Upper lobe of left lung (tissue), 6 donors: ENCODE measurements around the gene FAM200C. TPM values are rescaled to one million over a fixed set of nuclear protein-coding genes. Genes with fewer than 3 reads are reported as not detected.

Source experiments
- ATAC-seq, 2 donors: fragments of 200-7000 bp; cut with Tn5 transposase; one replicate each; pipeline ENCODE4 v1.9.1; 2022; ENCODE audit warnings: mild to moderate bottlenecking in 2 of 2, moderate library complexity in 2 of 2; ENCODE audit not compliant: low FRiP score in 2 of 2
- DNase-seq, 2 donors: peaks; one replicate each; pipeline ENCODE4 v3.0.0-alpha.2; 2019 to 2020
- H3K27ac ChIP-seq, 4 donors: fragments of 200-600 bp; sonication (generic); one replicate each; pipeline ENCODE4 v1.5.1; 2016 to 2019
- H3K27me3 ChIP-seq, 4 donors: fragments of 200-600 bp; sonication (generic); one replicate each; pipeline ENCODE4 v1.5.1; 2017 to 2019
- H3K36me3 ChIP-seq, 4 donors: fragments of 200-600 bp; sonication (generic); one replicate each; pipeline ENCODE4 v1.5.1; 2016 to 2019
- H3K4me1 ChIP-seq, 4 donors: fragments of 200-600 bp; sonication (generic); one replicate each; pipeline ENCODE4 v1.5.1; 2018 to 2019
- H3K4me3 ChIP-seq, 4 donors: fragments of 200-600 bp; sonication (generic); one replicate each; pipeline ENCODE4 v1.5.1; 2017 to 2019; ENCODE audit warnings: mild to moderate bottlenecking in 2 of 4, moderate library complexity in 1 of 4
- H3K9me3 ChIP-seq, 4 donors: fragments of 200-600 bp; sonication (generic); one replicate each; pipeline ENCODE4 v1.5.1; 2018 to 2019
- EP300 ChIP-seq, 4 donors: sonication (generic); formaldehyde crosslinking; IDR thresholded peaks; one replicate each; pipeline ENCODE4 v1.5.1; 2017; ENCODE audit warnings: antibody characterized with exemption in 4 of 4, control low read depth in 2 of 4
- POLR2A ChIP-seq, 4 donors: fragments of 450-650 bp; IDR thresholded peaks; one replicate each; pipeline ENCODE4 v1.5.1; 2016 to 2017; ENCODE audit warnings: antibody characterized with exemption in 4 of 4, mild to moderate bottlenecking in 2 of 4
- POLR2AphosphoS5 ChIP-seq, 2 donors: sonication (generic); formaldehyde crosslinking; IDR thresholded peaks; one replicate each; pipeline ENCODE4 v1.5.1; 2017; ENCODE audit warnings: antibody characterized with exemption in 2 of 2
- WGBS, 2 donors: methylation state at CpG; one replicate each; pipeline ENCODE4 v1.1.5; 2017 to 2018; 5-methylcytosine and 5-hydroxymethylcytosine counted together
- total RNA-seq, 6 donors: library from RNA; depleted of rRNA in 4 of 6; stranded (reverse); fragments of >200 nt in 4 of 6; gene quantifications; one replicate each; pipeline versions ENCODE4 v1.1.0 to v1.2.1, GENCODE V29; 2016 to 2021
- TF ChIP-seq, protein P1 (sequence below), 6 experiments: fragments of 450-650 bp in 4 of 6; fragments of 200-600 bp in 2 of 6; sonication (generic) in 2 of 6; IDR thresholded peaks; one replicate each; pipeline ENCODE4 v1.5.1; 2016 to 2019; ENCODE audit warnings: antibody characterized with exemption in 6 of 6
- donor health status: DM: no; HTN: no; CAD: no; lungs with moderate emphysema.
- donor health status: DM: no; HTN: yes; CAD: no; lungs with severe emphysema.

FAM200C gene
- total RNA-seq, 6 donors from 2014 or later = 0.76 to 4.2 (median 3.2) TPM

DNA sequence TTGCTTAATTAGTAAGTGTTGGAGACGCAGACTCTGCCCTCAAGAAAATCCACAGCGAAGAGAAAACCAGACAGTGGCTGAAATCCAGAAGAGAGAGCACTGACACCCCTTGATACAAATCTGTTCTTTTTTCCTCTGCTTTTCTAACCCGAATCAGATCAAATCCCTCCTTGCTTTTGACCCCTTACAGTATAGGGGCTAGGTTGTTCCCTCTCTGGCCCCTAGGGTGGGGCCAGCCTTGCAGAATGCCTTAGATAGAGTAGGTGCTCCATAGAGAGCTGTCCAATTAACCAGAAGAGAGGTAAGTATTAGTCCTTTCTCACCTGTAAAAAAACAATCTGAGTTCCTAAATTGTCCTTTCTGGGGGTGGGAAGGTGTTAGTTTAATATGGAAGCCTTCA lies 39.5 kb downstream of the FAM200C start:
- WGBS, 2 donors = 66 to 79% methylated on average over 3 of the region's 3 CpGs

GRCh38 chr5:160359816-160360215 lies 40.0 kb downstream of the FAM200C start:
- Histone ChIP-seq H3K4me1 (peaks cover 0 to 23% (median 14%) of the 10 kb centered on the region in 4 donors), H3K27ac (peak overlapping the region in 3 of 4 donors; percentile 18 to 49 (median 32)), H3K27me3 (no peaks in the 10 kb centered on the region), H3K4me3 (no peak overlapping the region), H3K36me3 (no peaks in the 10 kb centered on the region), H3K9me3 (no peaks in the 10 kb centered on the region)
- 46 to 57% methylated on average over 4 of the region's 4 CpGs for WGBS, 2 donors
- DNase-seq (peak in 1 of 2 donors; percentile 29), ATAC-seq (no peak)
- TF ChIP-seq, protein P1, sequence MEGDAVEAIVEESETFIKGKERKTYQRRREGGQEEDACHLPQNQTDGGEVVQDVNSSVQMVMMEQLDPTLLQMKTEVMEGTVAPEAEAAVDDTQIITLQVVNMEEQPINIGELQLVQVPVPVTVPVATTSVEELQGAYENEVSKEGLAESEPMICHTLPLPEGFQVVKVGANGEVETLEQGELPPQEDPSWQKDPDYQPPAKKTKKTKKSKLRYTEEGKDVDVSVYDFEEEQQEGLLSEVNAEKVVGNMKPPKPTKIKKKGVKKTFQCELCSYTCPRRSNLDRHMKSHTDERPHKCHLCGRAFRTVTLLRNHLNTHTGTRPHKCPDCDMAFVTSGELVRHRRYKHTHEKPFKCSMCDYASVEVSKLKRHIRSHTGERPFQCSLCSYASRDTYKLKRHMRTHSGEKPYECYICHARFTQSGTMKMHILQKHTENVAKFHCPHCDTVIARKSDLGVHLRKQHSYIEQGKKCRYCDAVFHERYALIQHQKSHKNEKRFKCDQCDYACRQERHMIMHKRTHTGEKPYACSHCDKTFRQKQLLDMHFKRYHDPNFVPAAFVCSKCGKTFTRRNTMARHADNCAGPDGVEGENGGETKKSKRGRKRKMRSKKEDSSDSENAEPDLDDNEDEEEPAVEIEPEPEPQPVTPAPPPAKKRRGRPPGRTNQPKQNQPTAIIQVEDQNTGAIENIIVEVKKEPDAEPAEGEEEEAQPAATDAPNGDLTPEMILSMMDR (IDR thresholded peaks at IDR 0.05) = no peak
- TF ChIP-seq POLR2A (IDR thresholded peaks at IDR 0.05) (no peak), POLR2AphosphoS5 (IDR thresholded peaks at IDR 0.05) (no peak), EP300 (IDR thresholded peaks at IDR 0.05) (no peak)

More for the DNA sequence above, 39.5 kb downstream of the FAM200C start:
- DNase-seq = no peak
- Histone ChIP-seq H3K27ac (peak overlapping the region in 2 of 4 donors; percentile 18 to 49), H3K27me3 (no peaks in the 10 kb centered on the region), H3K4me3 (no peak overlapping the region), H3K36me3 (no peaks in the 10 kb centered on the region), H3K4me1 (peaks cover 0 to 23% (median 14%) of the 10 kb centered on the region in 4 donors), H3K9me3 (no peaks in the 10 kb centered on the region)
- no peak for ATAC-seq
- no peak for TF ChIP-seq POLR2AphosphoS5 (IDR thresholded peaks at IDR 0.05)
- no peak for TF ChIP-seq POLR2A (IDR thresholded peaks at IDR 0.05)
- TF ChIP-seq, protein P1 (IDR thresholded peaks at IDR 0.05) = no peak
- TF ChIP-seq EP300 (IDR thresholded peaks at IDR 0.05) = no peak

GRCh38 chr5:160359242-160359641 lies 40.6 kb downstream of the FAM200C start:
- DNase-seq (no peak), ATAC-seq (no peak)
- WGBS, 2 donors = 0% methylated on average over 1 of the region's 1 CpG

GRCh38 chr5:160357861-160358411 lies 41.9 kb downstream of the FAM200C start:
- Histone ChIP-seq H3K4me1 (peaks cover 0 to 18% (median 12%) of the 10 kb centered on the region in 4 donors), H3K9me3 (no peaks in the 10 kb centered on the region), H3K36me3 (no peaks in the 10 kb centered on the region), H3K27ac (peak overlapping the region; percentile 22 to 70 (median 42)), H3K4me3 (no peak overlapping the region), H3K27me3 (no peaks in the 10 kb centered on the region)
- ATAC-seq = peak in 1 of 2 donors; percentile 85
- no peak for DNase-seq
- TF ChIP-seq, protein P1 (IDR thresholded peaks at IDR 0.05) = no peak
- TF ChIP-seq EP300 (IDR thresholded peaks at IDR 0.05) (no peak), POLR2A (IDR thresholded peaks at IDR 0.05) (no peak), POLR2AphosphoS5 (IDR thresholded peaks at IDR 0.05) (no peak)
- 77 to 84% methylated on average over 7 of the region's 7 CpGs for WGBS, 2 donors

More at GRCh38 chr5:160359242-160359641, 40.6 kb downstream of the FAM200C start:
- Histone ChIP-seq H3K27me3 (no peaks in the 10 kb centered on the region), H3K4me3 (no peak overlapping the region), H3K36me3 (no peaks in the 10 kb centered on the region), H3K9me3 (no peaks in the 10 kb centered on the region), H3K4me1 (peaks cover 0 to 23% (median 14%) of the 10 kb centered on the region in 4 donors), H3K27ac (peak overlapping the region in 1 of 4 donors; percentile 49)
- TF ChIP-seq, protein P1 (IDR thresholded peaks at IDR 0.05) = no peak
- no peak for TF ChIP-seq EP300 (IDR thresholded peaks at IDR 0.05)
- no peak for TF ChIP-seq POLR2AphosphoS5 (IDR thresholded peaks at IDR 0.05)
- TF ChIP-seq POLR2A (IDR thresholded peaks at IDR 0.05) = no peak

DNA sequence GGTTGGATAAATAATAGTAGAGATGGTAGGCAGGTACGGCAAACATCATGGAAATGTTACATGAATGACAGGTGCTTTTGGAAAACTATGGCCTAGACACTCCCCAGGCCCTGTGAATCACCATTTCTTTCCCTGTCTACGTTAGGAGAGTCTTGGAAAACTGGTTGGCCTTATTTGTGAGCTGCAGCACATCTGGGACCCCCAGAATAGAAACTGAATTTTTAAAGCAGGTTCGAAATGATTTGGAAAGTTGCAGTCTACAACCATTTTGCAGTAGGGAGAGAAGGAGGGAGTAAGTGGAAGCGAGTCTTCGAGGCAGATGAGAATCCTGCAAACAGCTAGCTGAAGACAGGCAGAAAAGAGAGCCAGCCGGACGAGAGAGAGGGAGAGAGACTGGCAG lies 42.5 kb downstream of the FAM200C start:
- peak overlapping the region; percentile 22 to 70 (median 42) for H3K27ac ChIP-seq
- DNase-seq = no peak
- 77% methylated on average over 7 of the region's 7 CpGs for WGBS, 2 donors

More for the DNA sequence above, 42.5 kb downstream of the FAM200C start:
- H3K36me3 ChIP-seq = no peaks in the 10 kb centered on the region
- H3K9me3 ChIP-seq = no peaks in the 10 kb centered on the region
- TF ChIP-seq, protein P1 (IDR thresholded peaks at IDR 0.05) = no peak
- TF ChIP-seq POLR2A (IDR thresholded peaks at IDR 0.05) (no peak), EP300 (IDR thresholded peaks at IDR 0.05) (no peak), POLR2AphosphoS5 (IDR thresholded peaks at IDR 0.05) (no peak)
- no peak for ATAC-seq
- peaks cover 0 to 18% (median 10%) of the 10 kb centered on the region in 4 donors for H3K4me1 ChIP-seq
- no peaks in the 10 kb centered on the region for H3K27me3 ChIP-seq
- no peak overlapping the region for H3K4me3 ChIP-seq
